Body of pancreas (tissue), 4 donors: ENCODE measurements around the gene NKD1.

Source experiments
- POLR2A ChIP-seq, 3 donors: fragments of 450-650 bp; IDR thresholded peaks; one replicate each; pipeline ENCODE4 v1.6.1; 2016; ENCODE audit warnings: antibody characterized with exemption in 3 of 3, mild to moderate bottlenecking in 2 of 3
- TF ChIP-seq, protein P1 (sequence below), 7 experiments: fragments of 450-650 bp in 4 of 7; fragments of 200-600 bp in 3 of 7; sonication (generic) in 3 of 7; IDR thresholded peaks; one replicate each; pipeline ENCODE4 v1.5.1; 2016 to 2019; ENCODE audit warnings: antibody characterized with exemption in 7 of 7

DNA sequence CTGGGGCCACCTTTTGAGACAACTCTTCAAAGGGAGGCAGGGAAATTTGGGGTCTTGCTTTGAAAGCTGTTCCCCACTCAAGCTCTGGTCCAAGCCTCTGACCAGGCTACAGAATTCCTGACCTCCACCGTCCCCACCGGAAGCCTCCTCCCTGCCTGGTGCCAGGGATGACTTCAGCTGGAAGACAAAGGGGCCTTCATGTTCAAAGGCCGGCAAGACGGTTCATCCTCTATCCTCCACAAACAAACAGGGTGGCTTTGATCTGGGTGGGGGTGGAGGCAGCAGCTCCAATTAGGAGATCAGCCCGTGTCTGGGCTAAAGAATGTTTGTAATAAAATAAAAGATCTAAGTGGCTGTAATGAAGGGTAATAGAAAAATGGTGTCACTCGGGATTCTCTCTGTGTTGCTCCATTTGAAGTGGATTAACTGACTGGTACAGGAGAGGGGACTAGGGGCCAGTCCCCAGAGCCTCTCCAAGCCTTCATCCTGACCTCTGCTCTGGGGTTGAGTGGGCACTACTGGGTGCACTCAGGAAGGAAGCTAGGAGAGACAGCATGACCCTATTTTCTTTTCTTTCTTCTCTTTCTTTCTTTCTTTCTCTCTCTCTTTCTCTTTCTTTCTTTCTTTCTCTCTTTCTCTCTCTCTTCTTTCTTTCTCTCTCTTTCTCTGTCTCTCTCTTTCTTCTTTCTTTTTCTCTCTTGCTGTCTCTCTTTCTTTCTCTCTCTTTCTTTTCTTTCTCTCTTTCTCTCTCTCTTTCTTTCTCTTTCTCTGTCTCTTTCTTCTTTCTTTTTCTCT is 27.5 kb upstream of the NKD1 start:
- TF ChIP-seq, protein P1, sequence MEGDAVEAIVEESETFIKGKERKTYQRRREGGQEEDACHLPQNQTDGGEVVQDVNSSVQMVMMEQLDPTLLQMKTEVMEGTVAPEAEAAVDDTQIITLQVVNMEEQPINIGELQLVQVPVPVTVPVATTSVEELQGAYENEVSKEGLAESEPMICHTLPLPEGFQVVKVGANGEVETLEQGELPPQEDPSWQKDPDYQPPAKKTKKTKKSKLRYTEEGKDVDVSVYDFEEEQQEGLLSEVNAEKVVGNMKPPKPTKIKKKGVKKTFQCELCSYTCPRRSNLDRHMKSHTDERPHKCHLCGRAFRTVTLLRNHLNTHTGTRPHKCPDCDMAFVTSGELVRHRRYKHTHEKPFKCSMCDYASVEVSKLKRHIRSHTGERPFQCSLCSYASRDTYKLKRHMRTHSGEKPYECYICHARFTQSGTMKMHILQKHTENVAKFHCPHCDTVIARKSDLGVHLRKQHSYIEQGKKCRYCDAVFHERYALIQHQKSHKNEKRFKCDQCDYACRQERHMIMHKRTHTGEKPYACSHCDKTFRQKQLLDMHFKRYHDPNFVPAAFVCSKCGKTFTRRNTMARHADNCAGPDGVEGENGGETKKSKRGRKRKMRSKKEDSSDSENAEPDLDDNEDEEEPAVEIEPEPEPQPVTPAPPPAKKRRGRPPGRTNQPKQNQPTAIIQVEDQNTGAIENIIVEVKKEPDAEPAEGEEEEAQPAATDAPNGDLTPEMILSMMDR (IDR thresholded peaks at IDR 0.05), result no peak
- no peak for TF ChIP-seq POLR2A (IDR thresholded peaks at IDR 0.05)
